Measurements from ENCODE around the gene DARS1. TPM values are rescaled to one million over a fixed set of nuclear protein-coding genes. Genes with fewer than 3 reads are reported as not detected.
"Not testable (repeated sequence)": the region's sequence is repeated elsewhere in the genome, so short reads cannot be mapped to it uniquely, and the experiment has no call there.

Gene DARS1
- total RNA-seq, 1 donor from 2014 or later = 67.3 TPM

DNA sequence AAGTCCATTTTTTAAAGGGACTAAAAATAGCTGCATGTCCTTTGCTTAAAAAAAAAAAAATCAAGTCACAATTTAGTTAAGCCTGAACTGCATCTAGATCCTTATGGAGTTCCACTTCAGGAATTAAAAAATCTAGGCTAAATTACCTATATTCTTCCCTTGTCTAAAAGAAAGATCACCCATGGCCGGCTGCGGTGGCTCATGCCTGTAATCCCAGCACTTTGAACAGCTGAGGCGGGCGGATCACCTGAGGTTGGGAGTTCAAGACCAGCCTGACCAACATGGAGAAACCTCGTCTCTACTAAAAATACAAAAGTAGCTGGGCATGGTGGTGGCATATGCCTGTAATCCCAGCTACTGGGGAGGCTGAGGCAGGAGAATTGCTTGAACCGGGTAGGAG, 26.5 kb downstream of the DARS1 start:
- ATAC-seq; intact Hi-C loops (cut with DNase I): not testable (repeated sequence)
- DNase-seq (ENCODE audit: missing footprints) = peak; percentile 66

DNA sequence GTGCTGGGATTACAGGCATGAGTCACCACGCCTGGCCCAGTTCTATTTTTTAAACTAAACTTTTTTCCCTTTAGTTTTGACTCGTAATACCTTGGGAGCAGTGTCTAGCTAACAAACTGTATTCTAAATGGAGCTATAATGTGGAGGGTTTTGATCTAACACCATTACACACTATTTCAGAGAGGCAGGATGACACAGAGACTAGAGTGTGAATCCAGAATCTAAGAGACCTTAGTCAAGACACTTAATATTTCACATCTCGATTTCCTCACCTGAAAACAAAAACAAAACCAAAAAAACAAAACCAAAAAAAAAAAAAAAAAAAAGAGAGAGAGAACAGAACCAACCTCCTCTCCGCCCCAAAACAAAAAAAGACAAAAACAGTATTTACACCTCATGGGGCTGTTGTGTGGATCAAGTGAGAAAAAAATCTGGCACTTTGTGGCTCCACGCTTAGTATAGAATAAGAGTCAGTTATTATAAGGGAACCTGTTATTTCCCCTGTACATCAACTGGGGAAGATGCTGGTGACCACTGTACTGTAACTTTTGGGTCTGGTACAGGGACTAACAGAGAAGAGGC, 31.3 kb downstream of the DARS1 start:
- DNase-seq (ENCODE audit: missing footprints) (no peak), ATAC-seq (no peak)
- intact Hi-C loops (cut with DNase I) = no loop called here

DNA sequence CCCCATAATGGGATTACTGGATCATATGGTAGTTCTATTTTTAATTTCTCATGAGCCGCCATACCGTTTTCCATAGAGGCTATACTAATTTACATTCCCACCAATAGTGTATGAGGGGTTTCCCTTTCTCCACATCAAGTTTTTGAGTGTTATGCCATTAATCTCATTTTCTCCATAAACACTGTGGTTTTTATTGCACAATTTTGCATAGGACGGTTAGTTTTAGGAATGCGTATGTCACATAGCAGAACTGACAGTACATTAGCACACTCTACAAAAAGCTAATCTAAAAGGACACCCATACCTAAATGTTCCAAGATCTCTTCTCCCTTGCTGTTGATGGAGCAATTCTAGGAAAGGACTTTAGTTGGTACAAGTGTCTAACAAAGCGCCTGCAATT, 32.5 kb downstream of the DARS1 start:
- ATAC-seq = no peak
- no peak for DNase-seq (ENCODE audit: missing footprints)
- intact Hi-C loops (cut with DNase I) = no loop called here

DNA sequence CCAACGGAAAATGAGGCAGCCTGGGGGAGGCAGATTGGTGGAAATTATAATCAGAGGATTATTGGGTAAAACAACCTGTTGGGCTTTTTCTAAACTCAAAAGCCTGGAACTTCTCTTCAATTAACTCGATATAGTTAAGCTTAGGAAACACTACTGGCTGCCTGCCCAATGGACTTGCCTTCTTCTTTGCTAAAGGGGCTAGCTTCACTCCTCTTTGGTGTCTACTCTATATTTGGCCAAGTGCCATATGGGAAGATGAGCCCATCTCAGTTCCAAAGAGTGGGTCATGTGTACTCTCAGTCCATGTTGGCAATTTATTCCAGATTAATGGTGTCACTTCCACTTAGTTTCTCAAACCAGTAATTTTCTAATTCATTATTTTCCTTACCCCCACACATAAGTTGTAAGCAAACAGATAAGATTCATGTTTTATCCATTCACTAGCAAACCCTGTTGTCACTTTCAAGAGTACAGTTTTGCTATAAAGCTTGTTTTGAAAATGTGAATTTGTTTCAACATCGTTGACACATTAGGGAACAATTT, 34.3 kb downstream of the DARS1 start:
- intact Hi-C loops (cut with DNase I) = no loop called here
- DNase-seq (ENCODE audit: missing footprints) (no peak), ATAC-seq (no peak)

GRCh38 chr2:135949451-135950234, 35.8 kb downstream of the DARS1 start:
- DNase-seq (ENCODE audit: missing footprints) (no peak), ATAC-seq (no peak)
- intact Hi-C loops (cut with DNase I) = no loop called here

GRCh38 chr2:135948642-135949355, 36.6 kb downstream of the DARS1 start:
- DNase-seq (ENCODE audit: missing footprints) = no peak
- no peak for ATAC-seq

DNA sequence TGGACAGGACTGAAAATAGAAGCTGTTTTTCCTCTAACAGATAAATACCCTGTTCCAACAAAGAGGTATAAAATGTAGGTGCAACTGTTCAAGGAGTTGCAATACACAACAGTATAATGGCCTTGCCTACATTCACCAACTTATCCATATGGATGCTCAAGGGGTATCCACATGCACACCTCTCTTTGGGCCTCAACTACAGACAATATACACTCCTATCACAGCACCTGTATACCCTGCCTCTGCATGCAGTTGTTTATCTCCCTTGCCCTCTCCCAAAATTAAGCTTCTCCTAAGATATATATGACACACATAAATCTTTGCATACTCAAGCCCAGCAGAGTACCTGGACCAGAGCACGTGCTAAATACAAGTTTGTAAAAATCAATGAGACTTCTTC, 37.3 kb downstream of the DARS1 start:
- DNase-seq (ENCODE audit: missing footprints) (no peak), ATAC-seq (no peak)
- intact Hi-C loops (cut with DNase I) = no loop called here

More at GRCh38 chr2:135948642-135949355, 36.6 kb downstream of the DARS1 start:
- intact Hi-C loops (cut with DNase I) = no loop called here

DNA sequence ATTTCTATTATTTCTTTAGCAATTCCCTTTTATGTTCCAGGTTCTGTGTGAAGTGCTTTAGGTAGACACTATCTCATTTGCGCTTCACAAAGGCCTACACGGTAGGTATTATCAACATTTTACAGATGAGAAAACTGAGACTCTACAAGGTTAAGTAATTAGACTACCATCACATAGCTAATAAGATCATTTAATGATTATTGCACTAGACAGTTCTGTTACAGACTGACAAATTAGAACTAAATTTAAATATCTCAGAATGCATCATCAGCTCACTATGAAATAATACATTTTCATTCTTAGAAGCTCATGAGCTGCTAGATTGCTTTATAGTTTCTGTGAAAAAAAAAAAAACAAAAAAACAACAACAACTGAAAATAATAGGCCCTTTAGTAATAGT, 37.9 kb downstream of the DARS1 start:
- DNase-seq (ENCODE audit: missing footprints) = no peak

GRCh38 chr2:135945526-135945925, 39.9 kb downstream of the DARS1 start:
- ATAC-seq = no peak
- intact Hi-C loops (cut with DNase I) = no loop called here
- no peak for DNase-seq (ENCODE audit: missing footprints)

More for the DNA sequence above, 37.9 kb downstream of the DARS1 start:
- intact Hi-C loops (cut with DNase I) = no loop called here
- no peak for ATAC-seq

DNA sequence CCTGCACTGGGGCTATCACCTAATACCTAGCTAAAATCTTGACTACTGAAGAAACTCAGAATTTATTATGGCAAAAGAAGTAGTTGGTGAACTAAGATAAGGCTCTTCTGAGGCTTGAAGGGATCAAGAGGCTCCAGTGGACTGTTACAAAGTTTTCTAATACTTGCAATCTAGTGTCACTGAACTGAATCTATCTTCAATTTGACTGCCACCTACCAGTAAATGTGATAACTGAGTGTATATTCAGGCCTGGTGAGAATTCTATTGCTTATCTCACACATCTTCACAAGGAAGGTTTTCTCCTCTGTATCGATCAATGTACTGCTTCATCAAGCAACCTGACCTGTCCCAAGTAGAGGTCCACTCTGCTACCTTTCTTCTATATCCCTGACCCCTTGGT, 40.8 kb downstream of the DARS1 start:
- no peak for DNase-seq (ENCODE audit: missing footprints)
- ATAC-seq = no peak
- intact Hi-C loops (cut with DNase I) = no loop called here

DNA sequence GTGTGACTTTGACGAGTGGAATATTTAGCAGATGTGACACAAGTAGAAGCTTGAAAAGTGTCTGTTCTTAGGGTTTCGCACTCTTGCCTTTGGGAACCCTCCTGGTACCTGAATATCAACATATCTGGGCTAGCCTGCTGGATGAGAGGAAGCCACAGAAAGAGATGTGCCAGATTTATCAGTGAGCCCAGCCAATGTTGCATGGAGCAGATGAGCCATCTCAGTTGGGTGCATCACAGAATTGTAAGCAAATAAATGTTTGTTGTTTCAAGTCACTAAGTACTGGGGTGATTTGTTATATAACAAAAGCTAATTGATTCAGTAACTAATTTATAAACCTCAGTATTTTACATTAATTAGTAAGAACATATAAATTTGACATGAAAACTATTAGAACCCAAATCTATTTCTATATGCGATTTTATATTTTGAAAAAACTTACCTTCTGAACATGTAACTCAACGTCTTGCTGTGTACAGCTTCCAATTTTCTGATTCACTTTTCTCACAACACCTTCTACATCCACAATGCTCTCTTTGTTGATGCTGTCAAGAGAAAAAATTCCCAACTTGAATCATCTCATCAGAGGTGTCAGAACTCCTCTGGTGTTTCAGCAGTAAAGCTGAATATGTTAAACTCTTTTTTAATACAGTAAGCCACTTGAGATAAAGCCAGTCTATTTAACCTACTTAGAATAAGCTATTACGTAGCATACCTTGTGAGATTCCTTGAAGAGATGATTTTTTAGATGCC, 42.3 kb downstream of the DARS1 start:
- intact Hi-C loops (cut with DNase I) = no loop called here
- ATAC-seq (no peak), DNase-seq (ENCODE audit: missing footprints) (no peak)

DNA sequence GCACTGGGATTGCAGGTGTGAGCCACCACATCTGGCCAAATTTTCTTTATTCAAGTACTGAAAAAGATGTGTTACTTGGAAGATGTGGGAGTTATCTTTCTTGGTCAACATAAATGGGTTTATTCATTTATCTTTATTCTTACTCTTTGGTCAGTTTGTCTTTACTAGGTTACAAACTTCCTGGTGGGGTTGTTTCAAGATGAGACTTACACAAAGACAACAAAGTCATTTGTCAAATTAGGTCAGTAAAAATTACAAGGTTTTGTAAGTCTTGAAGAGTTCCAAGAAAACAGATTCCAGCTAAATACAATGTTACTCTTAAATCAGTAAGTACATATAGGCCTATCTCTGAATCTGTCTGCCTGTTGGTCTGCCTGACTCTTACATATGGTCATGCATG, 48.9 kb downstream of the DARS1 start:
- intact Hi-C loops (cut with DNase I) = no loop called here
- no peak for ATAC-seq
- DNase-seq (ENCODE audit: missing footprints) = no peak

DNA sequence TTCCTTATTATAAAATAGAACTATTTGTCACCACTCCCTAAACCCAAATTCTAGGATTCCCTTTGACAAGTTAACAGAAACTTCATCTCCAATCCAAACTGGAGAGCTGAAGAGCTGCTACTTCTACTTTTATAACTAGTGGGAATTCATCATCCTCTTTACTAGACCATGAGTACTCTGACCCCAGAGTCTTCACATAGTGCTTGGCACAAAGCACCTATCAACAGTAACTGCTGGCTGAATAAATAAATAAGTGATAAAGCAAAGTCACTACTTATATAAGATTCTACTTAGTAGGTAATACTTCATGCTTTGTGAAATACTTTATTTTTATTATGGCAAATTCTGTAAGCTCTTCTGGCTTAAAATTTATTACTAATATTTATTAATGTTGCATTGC, 49.5 kb downstream of the DARS1 start:
- intact Hi-C loops (cut with DNase I) = no loop called here
- ATAC-seq (no peak), DNase-seq (ENCODE audit: missing footprints) (no peak)

- no peak for DNase-seq (ENCODE audit: missing footprints)
- ATAC-seq = no peak
- intact Hi-C loops (cut with DNase I) = no loop called here
Measured at GRCh38 chr2:135931776-135932443, 53.5 kb downstream of the DARS1 start.

- no peak for DNase-seq (ENCODE audit: missing footprints)
- no peak for ATAC-seq
- intact Hi-C loops (cut with DNase I) = no loop called here
Measured at GRCh38 chr2:135926605-135927004, 58.8 kb downstream of the DARS1 start.

DNA sequence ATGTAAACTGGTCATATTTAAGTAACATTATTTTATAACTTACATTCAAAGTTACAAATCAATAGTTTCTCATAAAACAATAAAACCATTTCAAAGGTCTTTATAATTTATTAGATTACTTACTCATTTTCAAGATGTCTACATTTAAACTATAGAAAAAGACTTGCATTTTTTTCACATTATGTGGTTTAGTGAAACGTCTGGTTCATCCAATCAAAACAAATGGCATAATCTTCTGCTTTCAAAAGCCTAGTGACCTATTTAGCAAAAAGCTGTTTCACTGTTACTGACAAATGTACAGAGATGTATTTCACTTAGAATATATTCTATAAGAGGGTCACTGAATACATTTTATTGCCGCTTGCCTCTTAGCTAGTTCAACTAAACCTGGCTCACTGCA, 59.9 kb downstream of the DARS1 start:
- DNase-seq (ENCODE audit: missing footprints) = no peak
- intact Hi-C loops (cut with DNase I) = no loop called here
- ATAC-seq = no peak

GRCh38 chr2:135916207-135916606, 69.2 kb downstream of the DARS1 start:
- ATAC-seq (no peak), DNase-seq (ENCODE audit: missing footprints) (no peak)
- intact Hi-C loops (cut with DNase I) = loop anchor here (1.0 to 10.0 kb wide), 2 partner anchors 199 to 463 kb away; partner anchors contain the start of gene CXCR4

DNA sequence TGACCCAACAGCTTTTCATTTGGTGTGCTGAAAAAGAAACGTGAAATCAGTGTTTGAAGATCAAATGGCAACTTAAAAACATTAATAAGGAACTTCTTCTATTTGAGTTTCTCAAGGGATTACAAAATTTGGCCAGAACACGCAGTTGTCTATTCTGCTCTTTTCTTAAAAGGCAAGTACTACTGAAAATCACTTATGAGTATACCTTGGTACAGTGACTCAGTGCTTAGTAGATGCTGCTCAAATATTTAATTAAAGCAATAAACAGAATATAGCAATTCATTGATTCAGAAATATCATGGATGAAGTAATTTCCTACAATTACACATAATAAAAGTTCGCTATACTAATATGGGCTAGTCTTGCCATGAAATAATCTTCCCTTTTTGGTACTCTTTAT, 70.9 kb downstream of the DARS1 start:
- ATAC-seq (no peak), DNase-seq (ENCODE audit: missing footprints) (no peak)
- intact Hi-C loops (cut with DNase I) = loop anchor here (10.0 kb wide), 1 partner anchor 200 kb away; the partner anchor contains the start of gene CXCR4

Data from Right ventricle myocardium inferior (tissue), 1 donor.